PC-9 (cell line): Measurements from ENCODE around the gene IKBKE. TPM values are rescaled to one million over a fixed set of nuclear protein-coding genes. Genes with fewer than 3 reads are reported as not detected.

ENCODE experiments used
- BruUV-seq: library from RNA; stranded (reverse); fragments of 400-500 nt; replicated peaks from 2 replicates; lab custom pipeline; 2021; lab: Mats Ljungman, UMichigan
- CTCF ChIA-PET: fragments of 300-600 bp; sonication (Branson Sonifier 250); formaldehyde crosslinking; loops from one replicate; lab custom pipeline; 2022; ENCODE audit warnings: antibody characterized with exemption; lab: Charles Lee
- POLR2A ChIA-PET: fragments of 300-600 bp; sonication (Branson Sonifier 250); formaldehyde crosslinking; loops from one replicate; lab custom pipeline; 2022; ENCODE audit warnings: antibody characterized with exemption; ENCODE audit not compliant: unreplicated experiment; lab: Charles Lee
- DNase-seq, 2 experiments: peaks; one replicate each; pipeline versions ENCODE4 v3.0.0 to v3.0.0-alpha.2; 2015 to 2022; ENCODE audit warnings: mixed read lengths in 1 of 2
- H2AFZ ChIP-seq: fragments of 200-600 bp; sonication (generic); 2 replicates; pipeline ENCODE4 v1.8.1; 2017; ENCODE audit warnings: antibody characterized with exemption
- H3F3A ChIP-seq: fragments of 200-600 bp; sonication (generic); 2 replicates; pipeline ENCODE4 v1.8.1; 2017; ENCODE audit warnings: antibody characterized with exemption, mild to moderate bottlenecking, low read depth; ENCODE audit not compliant: insufficient read depth
- H3K27ac ChIP-seq: fragments of 200-600 bp; sonication (generic); 2 replicates; pipeline ENCODE4 v1.6.1; 2016; ENCODE audit warnings: mixed run types
- H3K27me3 ChIP-seq: fragments of 200-600 bp; sonication (generic); 2 replicates; pipeline ENCODE4 v1.6.1; 2016; ENCODE audit warnings: low read depth, mixed run types; ENCODE audit not compliant: insufficient read depth
- H3K36me3 ChIP-seq: fragments of 200-600 bp; sonication (generic); 2 replicates; pipeline ENCODE4 v1.6.1; 2016; ENCODE audit warnings: low read depth, mixed run types
- H3K4me1 ChIP-seq: fragments of 200-600 bp; sonication (generic); replicated peaks from 2 replicates; pipeline ENCODE4 v1.6.1; 2016; ENCODE audit warnings: mixed run types; ENCODE audit not compliant: insufficient read depth
- H3K4me2 ChIP-seq: fragments of 200-600 bp; sonication (generic); 2 replicates; pipeline ENCODE4 v1.6.1; 2017; ENCODE audit warnings: mixed run types
- H3K4me3 ChIP-seq: fragments of 200-600 bp; sonication (generic); 2 replicates; pipeline ENCODE4 v1.6.1; 2016; ENCODE audit warnings: mixed run types
- H3K79me2 ChIP-seq: fragments of 200-600 bp; sonication (generic); 2 replicates; pipeline ENCODE4 v1.6.1; 2017; ENCODE audit warnings: low read depth, mixed run types
- H3K9me2 ChIP-seq: fragments of 200-600 bp; sonication (generic); 2 replicates; pipeline ENCODE4 v1.8.1; 2017; ENCODE audit warnings: mild to moderate bottlenecking; ENCODE audit not compliant: insufficient read depth
- H3K9me3 ChIP-seq: fragments of 200-600 bp; sonication (generic); 2 replicates; pipeline ENCODE4 v1.8.1; 2016; ENCODE audit warnings: low read depth; ENCODE audit not compliant: insufficient read depth
- H4K20me1 ChIP-seq: fragments of 200-600 bp; sonication (generic); 2 replicates; pipeline ENCODE4 v1.8.1; 2017; ENCODE audit not compliant: insufficient read depth
- CTCF ChIP-seq: fragments of 200-600 bp; sonication (generic); conservative IDR thresholded peaks from 2 replicates; pipeline ENCODE4 v1.6.1; 2017; ENCODE audit warnings: mixed run types, antibody characterized with exemption, mild to moderate bottlenecking, moderate library complexity
- EZH2 ChIP-seq: fragments of 200-600 bp; sonication (generic); IDR thresholded peaks from 2 replicates; pipeline ENCODE4 v1.8.0; 2017; ENCODE audit warnings: antibody characterized with exemption, low read depth
- intact Hi-C: fragments of 100-400 bp; cut with micrococcal nuclease; formaldehyde crosslinking; loops from one replicate; pipeline ENCODE4 v1.10.0; 2022; ENCODE audit not compliant: unreplicated experiment
- total RNA-seq: library from RNA; stranded (reverse); gene quantifications from 2 replicates; pipeline ENCODE4 v1.2.3, GENCODE V29; 2021

The IKBKE gene
- total RNA-seq, 1 experiment from 2014 or later: 12.5 TPM

GRCh38 chr1:206472454-206472853 is 2.2 kb downstream of the IKBKE start:
- peak overlapping the region; percentile 27 for H3K4me2 ChIP-seq
- peaks cover 6% of the 10 kb centered on the region; the same call in 1 of the 2 replicates for H3K36me3 ChIP-seq
- peak in 1 of 2 experiments; percentile 28 for DNase-seq
- TF ChIP-seq CTCF: no peak
- TF ChIP-seq EZH2: no peak
- no peak overlapping the region for H2AFZ ChIP-seq
- H3K27ac ChIP-seq: no peak overlapping the region
- intact Hi-C loops: no loop called here
- H3K9me2 ChIP-seq: no peaks in the 10 kb centered on the region
- peaks cover 18% of the 10 kb centered on the region for H3F3A ChIP-seq
- POLR2A ChIA-PET: no interaction called here
- no peaks in the 10 kb centered on the region; the same call in 1 of the 2 replicates for H4K20me1 ChIP-seq
- no peaks in the 10 kb centered on the region; the same call in 1 of the 2 replicates for H3K79me2 ChIP-seq
- H3K9me3 ChIP-seq: no peaks in the 10 kb centered on the region
- no peak overlapping the region for H3K4me3 ChIP-seq
- H3K27me3 ChIP-seq: no peaks in the 10 kb centered on the region
- CTCF ChIA-PET: no interaction called here
- peaks cover 37% of the 10 kb centered on the region for H3K4me1 ChIP-seq
- BruUV-seq: no TSS peak

- CTCF ChIA-PET: no interaction called here
- Histone ChIP-seq H4K20me1 (no peaks in the 10 kb centered on the region; the same call in 1 of the 2 replicates), H3K36me3 (peaks cover 6% of the 10 kb centered on the region; the same call in 1 of the 2 replicates), H3K27ac (no peak overlapping the region), H3K79me2 (no peaks in the 10 kb centered on the region; the same call in 1 of the 2 replicates), H3K4me1 (peaks cover 37% of the 10 kb centered on the region), H3K4me2 (peak overlapping the region; percentile 27; the same call in 1 of the 2 replicates), H3K4me3 (no peak overlapping the region), H2AFZ (no peak overlapping the region), H3K9me2 (no peaks in the 10 kb centered on the region), H3K9me3 (no peaks in the 10 kb centered on the region), H3K27me3 (no peaks in the 10 kb centered on the region), H3F3A (peaks cover 18% of the 10 kb centered on the region)
- peak in 1 of 2 experiments; percentile 24 for DNase-seq
- intact Hi-C loops: no loop called here
- no TSS peak for BruUV-seq
- no peak for TF ChIP-seq CTCF
- POLR2A ChIA-PET: no interaction called here
Measured at GRCh38 chr1:206472886-206473285, 2.6 kb downstream of the IKBKE start.

- Histone ChIP-seq H3F3A (no peaks in the 10 kb centered on the region), H4K20me1 (peaks cover 3% of the 10 kb centered on the region; the same call in 1 of the 2 replicates), H3K4me2 (no peak overlapping the region), H3K4me1 (peaks cover 19% of the 10 kb centered on the region), H3K36me3 (peaks cover 6% of the 10 kb centered on the region; the same call in 1 of the 2 replicates), H3K79me2 (no peaks in the 10 kb centered on the region; the same call in 1 of the 2 replicates), H3K9me3 (no peaks in the 10 kb centered on the region), H3K27me3 (no peaks in the 10 kb centered on the region), H3K27ac (no peak overlapping the region), H2AFZ (no peak overlapping the region), H3K9me2 (no peaks in the 10 kb centered on the region), H3K4me3 (no peak overlapping the region)
- no peak for DNase-seq
- ChIA-PET CTCF (no interaction called here), POLR2A (no interaction called here)
- no peak for TF ChIP-seq CTCF
- no peak for TF ChIP-seq EZH2
- intact Hi-C loops: loop anchor here (5.0 kb wide), 1 partner anchor 436 kb away; no protein-coding TSS in a partner anchor
- no TSS peak for BruUV-seq
Measured at GRCh38 chr1:206476058-206476457, 5.8 kb downstream of the IKBKE start.
